GM21447 (cell line): ENCODE data around the gene PDRG1.

ENCODE experiments used
- ATAC-seq: cut with Tn5 transposase; IDR thresholded peaks from one replicate; pipeline ENCODE4 v1.9.1; 2021; ENCODE audit not compliant: unreplicated experiment

PDRG1 gene

GRCh38 chr20:31951530-31952453 lies at the start of gene PDRG1:
Gene PDRG1, minus strand, starts transcription at chr20:31952046. Its CDS starts 85 bp downstream, at chr20:31951961.
- ATAC-seq = peak; percentile 89

- ATAC-seq = no peak
Observed at GRCh38 chr20:31998246-31998645, 46.4 kb upstream of the PDRG1 start.

DNA sequence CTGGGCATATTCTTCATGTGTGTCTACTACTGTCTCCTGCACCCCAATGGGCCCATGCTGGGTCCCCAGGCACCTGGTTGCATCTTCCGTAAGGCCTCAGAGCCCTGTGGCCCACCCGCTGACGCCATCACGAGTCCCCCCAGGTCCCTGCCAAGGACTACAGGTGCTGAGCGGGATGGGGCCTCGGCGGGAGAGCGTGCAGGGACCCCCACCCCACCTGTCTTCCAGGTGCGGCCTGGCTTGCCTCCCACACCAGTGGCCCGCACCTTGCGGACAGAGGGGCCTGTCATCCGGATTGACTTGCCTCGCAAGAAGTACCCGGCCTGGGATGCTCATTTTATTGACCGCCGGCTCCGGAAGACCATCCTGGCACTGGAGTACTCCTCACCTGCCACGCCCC lies 45.1 kb upstream of the PDRG1 start:
- no peak for ATAC-seq

DNA sequence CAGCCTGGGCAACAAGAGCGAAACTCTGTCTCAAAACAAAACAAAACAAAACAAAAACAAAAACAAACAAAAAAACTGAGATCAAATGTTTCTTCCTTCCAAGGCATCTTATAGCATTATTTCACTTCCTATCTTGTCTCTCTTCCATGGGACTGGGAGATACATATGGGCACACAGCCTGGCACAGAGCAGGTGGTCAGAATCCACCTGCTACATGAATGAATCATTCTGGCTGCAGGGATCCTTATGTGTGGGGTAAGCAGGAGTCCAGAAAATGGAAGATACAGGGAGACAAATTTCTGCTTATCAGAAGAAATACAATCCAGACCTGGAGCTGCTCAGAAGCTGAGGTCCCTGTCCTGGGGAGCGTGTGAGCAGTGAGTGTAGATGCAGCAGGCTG lies 40.2 kb upstream of the PDRG1 start:
- no peak for ATAC-seq

DNA sequence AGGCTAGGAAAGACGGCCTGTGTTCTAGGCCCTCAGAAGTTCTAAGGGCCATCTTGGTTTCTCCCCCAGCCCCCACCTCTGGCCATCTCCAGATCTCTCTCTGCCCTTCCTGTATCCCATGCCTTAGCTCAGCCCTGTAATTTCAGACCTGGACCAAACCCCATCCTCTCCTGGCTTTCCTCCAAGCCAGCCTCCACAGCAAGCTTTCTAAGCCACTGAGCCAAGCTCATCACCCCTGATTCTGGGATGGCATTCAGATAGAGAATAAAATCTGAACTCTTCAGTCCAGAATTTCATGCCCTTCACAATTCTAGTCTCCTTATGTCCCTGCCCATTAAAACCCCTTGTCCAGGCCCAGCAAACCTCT lies 39.5 kb upstream of the PDRG1 start:
- no peak for ATAC-seq

GRCh38 chr20:31990641-31991338 lies 38.9 kb upstream of the PDRG1 start:
- ATAC-seq = no peak

DNA sequence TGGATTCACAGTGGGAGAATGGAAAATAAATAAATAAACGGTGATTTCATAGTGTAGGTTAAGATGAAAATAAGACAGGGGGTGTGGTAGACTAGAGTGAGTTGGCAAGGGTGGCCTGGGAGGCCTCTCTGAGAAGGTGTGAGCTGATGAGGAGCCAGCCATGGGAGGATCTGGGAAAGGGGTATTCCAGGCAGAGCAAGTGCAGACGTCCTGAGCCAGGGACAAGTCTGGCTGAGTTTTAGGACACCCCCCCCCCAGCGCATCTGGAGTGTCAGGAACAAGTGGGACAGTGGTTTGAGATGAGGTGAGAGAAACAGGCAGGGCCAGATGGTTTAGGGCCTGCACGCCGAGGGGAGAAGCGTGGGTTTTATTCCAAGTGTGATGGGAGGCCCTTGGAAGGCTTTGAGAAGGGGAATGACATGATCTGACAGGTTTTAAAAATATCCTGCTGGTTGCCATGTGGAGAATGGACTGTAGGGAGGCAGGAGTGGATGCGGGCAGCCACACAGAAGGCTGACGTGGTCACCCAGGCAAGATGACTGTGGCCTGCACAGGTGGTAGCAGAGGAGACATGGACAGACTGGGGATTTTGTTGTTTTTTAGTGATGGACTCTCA lies 37.3 kb upstream of the PDRG1 start:
- no peak for ATAC-seq

DNA sequence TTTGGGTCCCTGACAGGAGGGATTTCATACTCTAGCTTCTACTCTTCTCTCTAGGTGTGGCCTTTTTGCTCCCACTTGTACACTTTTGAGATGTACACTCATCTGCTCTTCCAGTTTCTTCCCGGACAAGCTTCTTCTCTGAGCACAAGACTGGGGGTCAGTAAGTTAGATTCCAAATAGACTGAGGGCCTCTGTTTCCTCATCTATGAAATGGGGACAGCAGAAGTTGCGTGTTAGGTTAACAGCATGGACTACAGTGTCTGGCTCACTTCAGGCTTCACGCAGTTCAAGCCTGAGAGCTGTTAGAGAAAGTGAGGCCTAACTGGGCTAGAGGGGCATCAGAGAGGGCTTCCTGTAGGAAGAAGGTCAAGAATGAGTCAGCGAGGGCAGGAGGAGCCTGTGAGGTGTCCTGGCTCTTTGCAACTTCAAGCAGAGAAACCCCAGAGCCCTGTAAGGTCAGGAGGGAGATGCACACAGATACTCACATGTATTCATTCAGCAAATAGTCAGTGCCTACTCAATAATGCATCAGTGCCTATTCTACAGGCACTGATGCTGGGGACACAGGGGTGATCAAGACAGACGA lies 36.7 kb upstream of the PDRG1 start:
- no peak for ATAC-seq

DNA sequence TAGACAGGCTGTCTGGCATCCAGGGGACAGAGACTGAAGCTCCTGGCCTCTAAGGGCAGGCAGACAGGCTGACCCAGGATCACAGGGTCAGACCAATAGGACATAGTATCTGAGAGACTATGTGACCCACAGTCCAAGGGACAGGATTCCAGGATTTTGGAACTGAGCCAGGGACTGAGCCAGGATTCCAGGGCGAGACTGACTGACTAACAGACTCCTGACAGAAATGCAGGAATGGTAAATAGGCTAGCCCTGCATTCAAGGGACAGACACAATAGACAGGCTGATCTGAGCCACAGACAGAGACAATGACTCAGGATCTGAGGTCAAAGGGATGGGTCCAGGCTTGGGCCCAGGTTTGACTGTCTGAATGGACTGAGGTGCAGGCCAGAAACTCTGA lies 35.9 kb upstream of the PDRG1 start:
- ATAC-seq = no peak

DNA sequence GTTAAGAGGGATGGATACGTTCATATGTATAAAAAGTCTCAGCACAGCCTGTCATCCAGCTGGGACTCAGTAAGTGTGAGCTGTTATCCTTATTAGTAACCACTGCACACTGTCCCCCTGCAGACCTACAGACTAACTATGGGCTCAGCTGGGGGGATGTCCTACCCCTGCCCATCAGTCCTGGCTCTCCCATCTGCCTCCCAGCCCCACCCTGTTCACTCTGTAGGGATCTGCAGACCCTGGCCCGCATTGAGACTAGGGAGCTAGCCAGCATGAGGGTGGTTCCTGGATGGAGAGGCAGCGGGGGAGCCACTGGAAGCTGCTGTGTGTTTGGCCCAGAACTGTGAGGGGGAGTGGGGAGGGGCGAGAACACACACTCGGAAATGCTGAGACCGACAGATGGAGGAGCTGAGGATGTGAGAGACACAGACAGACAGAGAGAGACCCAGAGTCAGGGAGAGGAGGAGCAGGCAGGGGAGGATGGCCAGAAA lies 33.2 kb upstream of the PDRG1 start:
- no peak for ATAC-seq

DNA sequence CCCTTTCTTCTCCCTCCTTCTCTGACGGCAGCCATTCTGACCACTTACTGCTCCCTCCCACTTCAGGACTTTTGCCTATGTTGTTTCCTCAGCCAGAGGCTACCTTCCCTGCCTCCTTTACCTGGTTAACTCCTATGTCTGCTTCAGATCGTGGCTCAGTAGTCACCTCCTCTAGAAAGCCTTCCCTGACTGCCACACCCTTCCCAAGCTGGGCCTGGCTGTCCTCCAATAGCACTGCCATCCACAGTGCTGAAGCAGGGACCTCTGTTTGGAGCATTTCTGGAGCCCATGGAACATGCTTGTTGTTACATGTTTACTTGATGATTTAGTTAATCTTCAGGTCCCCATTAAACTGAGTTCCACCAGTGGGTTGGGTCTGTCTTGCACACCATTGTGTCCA lies 29.9 kb upstream of the PDRG1 start:
- ATAC-seq = no peak

- ATAC-seq = no peak
Observed at GRCh38 chr20:31979713-31980426, 28.0 kb upstream of the PDRG1 start.

DNA sequence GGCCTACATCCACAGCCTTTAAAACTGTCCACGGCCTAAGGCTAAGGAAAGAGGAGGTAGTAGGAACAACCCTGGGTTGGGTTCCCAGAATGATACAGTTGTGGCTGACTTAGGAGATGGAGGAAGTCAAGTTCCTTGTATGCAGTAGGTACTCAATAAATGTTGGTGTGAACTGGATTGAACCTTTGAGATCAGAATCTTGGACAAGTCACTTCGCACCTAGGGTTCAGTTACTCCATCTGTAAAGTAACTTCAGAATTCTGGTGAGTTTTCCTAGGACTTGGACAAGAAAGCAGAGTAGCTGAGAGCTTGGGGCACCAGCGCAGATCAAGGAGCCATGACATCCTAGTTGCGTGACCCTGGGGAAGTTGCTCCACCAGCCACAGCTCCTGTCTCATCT lies 25.2 kb upstream of the PDRG1 start:
- ATAC-seq = no peak

DNA sequence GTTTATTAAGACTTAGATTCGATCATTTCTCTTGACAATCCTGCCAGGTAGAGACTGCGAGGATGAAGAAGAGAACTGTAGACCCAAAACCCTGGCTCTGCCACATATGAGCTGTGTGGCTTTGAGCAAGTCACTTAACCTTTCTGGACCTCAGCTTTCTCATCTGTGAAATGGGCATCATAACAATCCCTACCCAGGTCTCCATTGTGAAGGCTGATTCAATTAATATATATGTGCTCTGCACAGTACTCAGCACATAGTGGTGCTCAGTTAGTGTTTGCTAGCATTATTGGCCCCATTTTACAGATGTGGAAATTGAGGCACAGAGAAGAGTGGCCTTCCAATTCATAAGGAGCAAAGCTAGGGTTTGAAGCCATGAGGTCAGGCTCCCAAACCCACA lies 24.0 kb upstream of the PDRG1 start:
- no peak for ATAC-seq

- ATAC-seq = no peak
Observed at GRCh38 chr20:31974951-31975487, 23.2 kb upstream of the PDRG1 start.

GRCh38 chr20:31974296-31974695 lies 22.4 kb upstream of the PDRG1 start:
- ATAC-seq = no peak

GRCh38 chr20:31972471-31973021 lies 20.7 kb upstream of the PDRG1 start:
- no peak for ATAC-seq

DNA sequence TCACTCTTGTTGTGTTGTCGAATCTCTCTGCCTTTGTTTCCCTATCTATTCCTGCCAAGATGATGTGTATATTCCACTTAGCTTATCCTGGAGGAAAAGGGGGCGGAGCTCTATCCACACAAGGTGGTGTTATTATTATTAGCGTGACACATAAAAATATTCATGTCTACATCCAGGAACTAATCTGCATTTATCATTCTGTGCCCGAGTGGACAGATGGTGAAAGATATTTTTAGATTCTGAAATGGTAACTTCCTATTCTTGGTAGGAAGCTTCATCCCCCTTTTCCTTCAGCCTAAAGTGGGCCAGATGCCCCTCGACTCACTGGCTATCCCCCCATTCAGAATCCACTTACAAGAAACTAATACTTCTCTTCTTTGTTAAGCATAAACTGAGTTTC lies 18.1 kb upstream of the PDRG1 start:
- no peak for ATAC-seq

DNA sequence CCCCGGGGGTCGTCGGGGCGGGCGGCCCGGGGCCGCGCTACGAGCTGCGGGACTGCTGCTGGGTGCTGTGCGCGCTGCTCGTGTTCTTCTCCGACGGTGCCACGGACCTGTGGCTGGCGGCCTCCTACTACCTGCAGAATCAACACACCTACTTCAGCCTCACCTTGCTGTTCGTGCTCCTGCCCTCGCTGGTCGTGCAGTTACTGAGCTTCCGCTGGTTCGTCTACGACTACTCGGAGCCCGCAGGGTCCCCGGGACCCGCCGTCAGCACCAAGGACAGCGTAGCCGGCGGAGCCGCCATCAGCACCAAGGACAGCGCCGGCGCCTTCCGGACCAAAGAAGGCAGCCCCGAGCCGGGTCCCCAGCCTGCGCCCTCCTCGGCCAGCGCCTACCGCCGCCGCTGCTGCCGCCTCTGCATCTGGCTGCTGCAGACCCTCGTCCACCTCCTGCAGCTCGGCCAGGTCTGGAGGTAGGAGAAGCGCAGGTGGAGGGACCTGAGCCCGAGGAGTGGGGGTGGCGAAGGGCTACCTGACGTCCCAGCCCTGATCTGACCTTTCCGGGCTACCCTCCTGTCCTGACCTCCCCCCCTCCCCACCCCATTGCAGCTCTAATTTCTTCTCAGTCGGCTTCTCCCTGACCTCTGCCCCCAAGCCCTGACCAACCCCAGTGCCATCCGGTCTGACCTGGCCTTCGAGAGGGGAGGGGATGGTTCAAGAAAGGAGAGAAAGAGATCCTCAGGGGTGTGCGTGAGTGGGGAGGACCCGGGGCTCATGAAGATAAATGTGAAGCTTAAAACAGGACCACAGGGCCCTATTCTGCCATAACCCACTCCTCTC lies 16.7 kb upstream of the PDRG1 start:
- no peak for ATAC-seq
